Activated T-cell treated with anti-CD3 and anti-CD28 coated beads for 1 hour (primary cell): ENCODE measurements around the gene GJA9.

Experiments
- DNase-seq: peaks from one replicate; pipeline ENCODE4 v3.0.0-alpha.2; 2020; ENCODE audit warnings: low read depth

Gene GJA9

DNA sequence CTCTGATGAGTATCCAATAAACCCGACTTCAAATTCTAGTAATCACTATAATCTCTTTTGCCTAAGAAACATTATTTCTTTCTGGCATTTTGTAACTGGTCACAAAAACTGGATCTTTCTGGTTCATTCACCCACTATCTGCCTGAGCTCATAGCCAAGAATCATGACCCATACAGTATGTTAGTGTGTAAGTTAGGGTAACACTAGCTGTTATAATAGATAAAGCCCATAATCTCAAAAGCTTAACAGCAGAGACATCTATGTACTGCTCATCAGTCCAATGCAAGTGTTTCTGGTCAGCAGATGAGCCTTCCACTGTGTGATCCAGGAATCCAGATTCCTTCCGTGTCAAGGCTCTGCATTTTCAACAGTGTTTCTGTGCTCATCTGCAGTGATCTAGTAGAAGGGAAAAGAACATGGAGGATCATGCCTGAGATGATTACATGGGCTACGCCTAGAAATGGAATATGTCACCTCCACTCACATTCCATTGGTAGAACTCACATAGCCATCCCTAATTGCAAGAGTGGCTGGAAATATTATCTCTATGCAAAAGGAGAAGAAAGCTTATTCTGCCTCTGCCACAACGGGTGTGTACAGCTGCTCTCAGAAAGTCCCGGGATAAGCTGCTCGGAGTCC is 49.5 kb downstream of the GJA9 start:
- DNase-seq, result no peak

DNA sequence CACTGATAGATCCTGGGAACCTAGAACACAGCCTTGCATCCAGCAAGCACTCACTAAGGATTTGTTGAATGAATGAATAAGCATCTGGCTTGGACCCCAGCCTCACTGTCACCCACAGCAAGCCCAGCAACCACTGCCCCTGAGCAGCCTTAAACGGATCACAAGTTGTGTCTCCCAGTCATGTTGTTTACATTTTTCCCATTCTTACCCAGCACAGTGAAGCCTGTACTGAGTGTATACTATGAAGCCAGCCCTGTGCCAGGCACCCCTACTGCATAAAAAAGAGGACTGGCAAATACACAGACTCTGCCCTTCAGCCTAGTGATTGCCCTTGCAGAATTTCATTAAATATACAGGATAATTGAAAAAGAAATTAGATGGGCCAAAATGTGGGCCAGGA is 52.0 kb downstream of the GJA9 start:
- DNase-seq, result no peak

DNA sequence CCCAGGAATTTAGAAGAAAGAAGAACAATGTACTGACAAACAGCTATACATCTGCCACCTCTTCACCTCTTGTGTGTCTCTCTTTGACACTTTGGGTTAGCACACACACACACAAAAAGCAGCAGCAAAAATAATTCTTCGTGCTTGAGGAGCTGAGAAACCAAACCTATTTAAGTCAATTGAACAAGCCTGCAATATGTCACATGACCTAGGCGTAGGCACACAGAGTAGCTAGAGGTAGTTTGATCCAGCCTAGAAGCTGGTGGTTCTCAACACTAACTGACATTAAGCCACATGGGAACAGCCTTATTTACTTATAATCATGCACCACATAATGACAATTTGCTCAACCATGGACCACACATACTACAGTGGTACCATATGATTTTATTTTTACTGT is 54.1 kb downstream of the GJA9 start:
- no peak for DNase-seq

DNA sequence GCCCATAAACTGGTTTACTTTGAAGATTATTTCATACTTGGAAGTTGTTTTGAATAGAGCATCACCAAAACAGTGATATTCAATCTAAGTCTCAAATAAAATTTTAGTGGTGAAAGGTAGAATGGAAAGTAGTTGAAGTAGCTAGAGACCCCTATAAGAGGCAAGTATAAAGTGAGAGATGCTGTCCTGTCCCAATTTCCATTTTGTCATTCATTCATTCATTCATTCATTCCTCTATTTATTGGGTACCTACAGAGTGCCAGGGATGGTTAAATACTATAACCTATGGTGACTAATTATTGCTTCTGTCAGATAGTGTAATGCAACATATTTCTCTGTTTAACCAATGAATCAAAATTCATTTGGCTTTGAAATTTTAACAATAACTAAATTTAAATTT is 54.5 kb downstream of the GJA9 start:
- no peak for DNase-seq

DNA sequence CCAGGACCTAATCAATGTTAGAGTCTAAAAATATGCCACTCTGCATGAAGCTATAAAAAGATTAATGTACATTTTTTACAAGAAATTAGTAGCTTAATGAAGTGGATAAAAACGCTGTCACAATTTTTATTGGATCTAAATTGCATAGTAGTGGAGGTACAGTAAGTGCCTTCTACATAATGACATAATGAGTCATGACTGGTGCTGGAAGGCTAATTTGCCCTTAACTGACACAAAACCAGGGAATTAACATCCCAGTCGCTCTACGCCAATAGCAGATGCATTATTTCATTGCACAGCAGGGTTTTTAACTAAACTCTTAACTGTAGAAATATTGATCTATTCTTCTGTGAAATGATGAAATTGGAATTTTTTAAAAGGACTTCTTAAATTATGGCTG is 55.1 kb downstream of the GJA9 start:
- no peak for DNase-seq
